Measurements from ENCODE around the gene PCBP1. TPM values are rescaled to one million over a fixed set of nuclear protein-coding genes. Genes with fewer than 3 reads are reported as not detected.

The PCBP1 gene
- total RNA-seq, 1 donor from 2014 or later, result 301 TPM

GRCh38 chr2:70084973-70085710 is 2.1 kb upstream of the PCBP1 start:
- H3K36me3 Mint-ChIP-seq (ENCODE audit: unreplicated experiment), result peaks cover 13% of the 10 kb centered on the region
- H3K9me3 Mint-ChIP-seq (ENCODE audit: unreplicated experiment), result peaks cover 32% of the 10 kb centered on the region
- peak; percentile 26 for DNase-seq
- peaks cover 16% of the 10 kb centered on the region for H3K4me1 Mint-ChIP-seq (ENCODE audit: low read depth, unreplicated experiment)
- H3K4me3 Mint-ChIP-seq (ENCODE audit: unreplicated experiment), result peak overlapping the region; percentile 86
- H3K27ac Mint-ChIP-seq (ENCODE audit: unreplicated experiment), result peak overlapping the region; percentile 100
- TF ChIP-seq, protein P1, sequence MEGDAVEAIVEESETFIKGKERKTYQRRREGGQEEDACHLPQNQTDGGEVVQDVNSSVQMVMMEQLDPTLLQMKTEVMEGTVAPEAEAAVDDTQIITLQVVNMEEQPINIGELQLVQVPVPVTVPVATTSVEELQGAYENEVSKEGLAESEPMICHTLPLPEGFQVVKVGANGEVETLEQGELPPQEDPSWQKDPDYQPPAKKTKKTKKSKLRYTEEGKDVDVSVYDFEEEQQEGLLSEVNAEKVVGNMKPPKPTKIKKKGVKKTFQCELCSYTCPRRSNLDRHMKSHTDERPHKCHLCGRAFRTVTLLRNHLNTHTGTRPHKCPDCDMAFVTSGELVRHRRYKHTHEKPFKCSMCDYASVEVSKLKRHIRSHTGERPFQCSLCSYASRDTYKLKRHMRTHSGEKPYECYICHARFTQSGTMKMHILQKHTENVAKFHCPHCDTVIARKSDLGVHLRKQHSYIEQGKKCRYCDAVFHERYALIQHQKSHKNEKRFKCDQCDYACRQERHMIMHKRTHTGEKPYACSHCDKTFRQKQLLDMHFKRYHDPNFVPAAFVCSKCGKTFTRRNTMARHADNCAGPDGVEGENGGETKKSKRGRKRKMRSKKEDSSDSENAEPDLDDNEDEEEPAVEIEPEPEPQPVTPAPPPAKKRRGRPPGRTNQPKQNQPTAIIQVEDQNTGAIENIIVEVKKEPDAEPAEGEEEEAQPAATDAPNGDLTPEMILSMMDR (IDR thresholded peaks at IDR 0.05; ENCODE audit: partially characterized antibody, unreplicated experiment), result no peak
- peaks cover 33% of the 10 kb centered on the region for H3K27me3 Mint-ChIP-seq (ENCODE audit: unreplicated experiment)

DNA sequence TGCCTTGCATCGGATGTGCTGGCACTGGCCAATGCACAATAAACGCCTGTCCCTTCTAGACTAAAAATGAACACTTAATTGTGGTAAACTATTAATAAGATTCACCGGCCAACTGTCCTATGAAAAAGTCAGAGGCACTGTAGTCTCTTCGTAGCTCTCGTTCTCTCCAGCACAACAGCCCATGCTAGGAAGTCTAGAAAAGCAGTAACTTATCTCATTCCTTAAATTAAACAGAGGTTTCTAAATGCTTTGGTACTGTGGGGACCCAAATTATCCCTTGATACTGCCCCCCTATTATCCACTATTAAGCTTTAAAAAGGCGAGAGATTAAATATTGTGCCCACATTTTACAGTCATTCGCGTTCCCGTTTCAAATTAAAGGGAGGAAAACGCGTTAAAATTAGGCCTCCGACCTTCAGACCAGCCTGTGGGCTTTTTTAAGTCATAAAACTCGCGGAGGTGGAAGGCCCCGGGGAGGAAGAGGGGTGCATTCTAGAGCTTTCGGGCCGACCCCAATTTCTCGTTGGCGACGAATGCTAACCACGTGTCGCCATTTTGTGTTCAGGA is 1.5 kb upstream of the PCBP1 start:
- TF ChIP-seq, protein P1 (IDR thresholded peaks at IDR 0.05; ENCODE audit: partially characterized antibody, unreplicated experiment), result no peak
- Mint-ChIP-seq H3K27me3 (ENCODE audit: unreplicated experiment) (peaks cover 33% of the 10 kb centered on the region), H3K36me3 (ENCODE audit: unreplicated experiment) (peaks cover 13% of the 10 kb centered on the region), H3K27ac (ENCODE audit: unreplicated experiment) (peak overlapping the region; percentile 100), H3K9me3 (ENCODE audit: unreplicated experiment) (peaks cover 32% of the 10 kb centered on the region), H3K4me3 (ENCODE audit: unreplicated experiment) (peak overlapping the region; percentile 86), H3K4me1 (ENCODE audit: low read depth, unreplicated experiment) (peaks cover 17% of the 10 kb centered on the region)
- no peak for DNase-seq

- Mint-ChIP-seq H3K4me1 (ENCODE audit: low read depth, unreplicated experiment) (peaks cover 17% of the 10 kb centered on the region), H3K9me3 (ENCODE audit: unreplicated experiment) (peaks cover 32% of the 10 kb centered on the region), H3K27me3 (ENCODE audit: unreplicated experiment) (peaks cover 33% of the 10 kb centered on the region), H3K36me3 (ENCODE audit: unreplicated experiment) (peaks cover 13% of the 10 kb centered on the region), H3K27ac (ENCODE audit: unreplicated experiment) (peak overlapping the region; percentile 100), H3K4me3 (ENCODE audit: unreplicated experiment) (peak overlapping the region; percentile 86)
- TF ChIP-seq, protein P1 (IDR thresholded peaks at IDR 0.05; ENCODE audit: partially characterized antibody, unreplicated experiment), result no peak
- peak; percentile 69 for DNase-seq
These were observed 919 bp upstream of the PCBP1 start for GRCh38 chr2:70086278-70086837.

- Mint-ChIP-seq H3K4me3 (ENCODE audit: unreplicated experiment) (peak overlapping the region; percentile 97), H3K36me3 (ENCODE audit: unreplicated experiment) (peaks cover 13% of the 10 kb centered on the region), H3K27ac (ENCODE audit: unreplicated experiment) (peak overlapping the region; percentile 99), H3K9me3 (ENCODE audit: unreplicated experiment) (peaks cover 32% of the 10 kb centered on the region), H3K27me3 (ENCODE audit: unreplicated experiment) (peaks cover 33% of the 10 kb centered on the region), H3K4me1 (ENCODE audit: low read depth, unreplicated experiment) (peaks cover 17% of the 10 kb centered on the region)
- DNase-seq, result peak; percentile 54
- TF ChIP-seq, protein P1 (IDR thresholded peaks at IDR 0.05; ENCODE audit: partially characterized antibody, unreplicated experiment), result no peak
These were observed 673 bp downstream of the PCBP1 start for GRCh38 chr2:70087702-70088597.

All from glutamatergic neuron (in vitro differentiated cells).